SIG-M5 treated with dmso at 0.1 percent for 504 hours (cell line): ENCODE data around the gene SMURF2.
A peak's percentile ranks its signal among the peaks of the same experiment; 100 is the strongest.

Experiments used
- DNase-seq: peaks from one replicate; lab custom pipeline; 2025; ENCODE audit not compliant: unreplicated experiment; lab: John Stamatoyannopoulos, UW

SMURF2 gene

DNA sequence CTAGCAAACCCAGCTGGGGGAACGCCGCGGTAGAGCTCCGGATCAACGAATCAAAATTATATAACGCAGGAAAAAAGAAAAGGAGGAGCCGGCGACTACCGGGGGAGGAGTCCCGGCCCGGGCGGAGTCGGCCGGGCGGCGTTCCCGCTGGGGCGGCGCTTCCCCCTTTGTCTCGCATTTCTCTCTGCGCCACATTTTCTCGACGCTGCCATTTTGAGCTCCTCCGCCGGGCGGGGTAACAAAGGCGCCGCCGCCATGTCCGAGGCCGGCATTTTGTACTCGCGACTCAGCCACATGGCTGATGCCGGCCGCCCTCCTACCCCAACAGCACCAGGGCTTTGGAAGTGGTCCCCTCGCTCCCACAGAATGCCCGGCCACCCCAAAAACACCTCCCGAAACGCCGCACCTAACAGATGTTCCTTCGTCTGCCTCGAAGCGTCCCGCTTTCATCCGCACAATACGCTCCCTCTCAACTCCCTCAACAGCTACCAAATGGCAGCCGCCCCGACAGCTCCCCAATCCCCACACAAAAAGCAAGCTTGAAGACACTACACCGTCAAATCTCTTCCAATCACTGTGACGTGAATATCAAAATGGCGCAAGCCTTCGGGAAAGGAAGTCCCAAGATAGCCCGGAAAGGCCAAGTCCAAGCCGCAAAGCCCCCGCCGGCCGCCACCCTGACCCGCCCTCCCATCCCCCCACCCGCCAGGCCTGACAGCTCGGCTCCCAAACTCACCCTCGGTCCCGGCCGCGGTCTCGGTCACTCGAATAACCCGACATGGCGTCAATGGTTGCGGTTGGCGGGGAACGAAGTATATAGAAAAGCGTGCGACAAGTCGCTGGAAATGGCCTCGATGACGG is 156.5 kb downstream of the SMURF2 start:
- peak; percentile 87 for DNase-seq

DNA sequence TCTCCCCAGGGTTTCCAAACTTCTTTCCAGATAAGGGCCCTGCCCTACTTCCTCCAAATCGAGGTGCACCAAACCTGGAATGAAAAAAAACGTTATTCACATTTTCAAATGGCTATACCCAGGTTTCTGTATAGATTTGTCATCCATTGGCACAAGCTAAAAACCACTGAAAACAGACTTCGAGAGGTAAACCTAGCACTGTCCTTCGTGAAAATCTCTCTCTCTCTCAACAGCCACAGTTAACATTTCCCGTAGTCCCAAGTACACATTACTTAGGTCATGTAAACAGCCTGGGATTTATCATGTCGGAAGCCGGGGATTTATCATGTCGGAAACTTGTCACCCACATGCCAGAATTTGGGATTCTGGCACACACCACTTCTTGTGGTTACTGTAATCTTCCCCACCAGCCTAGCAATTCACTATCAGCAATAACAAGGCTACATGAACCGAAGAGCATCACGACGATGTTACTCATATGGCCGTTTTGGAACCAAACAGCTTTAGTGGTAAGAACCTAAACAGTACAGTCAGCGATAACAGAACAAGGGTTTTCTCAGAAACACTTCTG is 157.3 kb downstream of the SMURF2 start:
- no peak for DNase-seq

DNA sequence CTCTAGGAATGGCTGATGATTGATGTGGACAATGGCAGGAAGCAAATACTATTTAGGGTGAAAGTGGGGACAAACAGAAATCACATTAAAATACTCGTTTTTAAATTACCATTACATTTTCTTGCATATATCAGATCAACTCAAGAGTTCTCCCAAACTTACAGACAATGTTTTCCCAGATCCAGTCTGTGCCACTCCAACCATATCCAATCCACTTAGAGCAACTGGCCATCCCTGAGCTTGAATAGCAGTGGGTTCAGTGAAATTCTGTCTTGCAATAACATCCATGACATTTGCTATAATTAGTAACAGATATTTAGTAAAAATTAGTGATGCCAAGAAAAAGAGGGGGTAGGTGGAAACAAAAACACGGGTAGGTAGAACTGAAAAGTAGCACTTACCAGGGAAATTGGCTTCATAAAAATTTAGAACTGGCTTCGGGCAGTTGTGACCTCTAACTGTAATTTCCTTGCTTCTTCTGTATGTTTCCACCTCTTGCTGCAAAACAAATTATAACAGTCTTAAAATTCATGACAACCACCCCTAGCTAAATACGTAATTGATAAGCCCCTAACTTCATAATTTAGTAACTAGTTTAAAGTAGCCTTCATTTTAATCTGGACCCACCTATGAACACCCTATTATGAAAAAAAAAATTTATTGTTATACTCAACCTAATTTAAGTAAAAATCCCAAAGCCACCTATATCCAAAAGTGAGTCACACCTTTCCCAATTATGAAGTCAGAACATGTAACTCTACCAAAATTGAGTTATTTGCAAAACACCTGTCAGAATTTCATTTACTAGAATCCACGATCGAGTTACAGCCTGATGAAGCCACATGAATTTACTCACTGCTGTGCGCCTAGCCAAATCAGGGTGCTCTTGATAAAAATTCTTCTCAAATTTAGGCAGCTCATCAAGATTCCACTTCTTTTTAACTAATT is 158.0 kb downstream of the SMURF2 start:
- no peak for DNase-seq

DNA sequence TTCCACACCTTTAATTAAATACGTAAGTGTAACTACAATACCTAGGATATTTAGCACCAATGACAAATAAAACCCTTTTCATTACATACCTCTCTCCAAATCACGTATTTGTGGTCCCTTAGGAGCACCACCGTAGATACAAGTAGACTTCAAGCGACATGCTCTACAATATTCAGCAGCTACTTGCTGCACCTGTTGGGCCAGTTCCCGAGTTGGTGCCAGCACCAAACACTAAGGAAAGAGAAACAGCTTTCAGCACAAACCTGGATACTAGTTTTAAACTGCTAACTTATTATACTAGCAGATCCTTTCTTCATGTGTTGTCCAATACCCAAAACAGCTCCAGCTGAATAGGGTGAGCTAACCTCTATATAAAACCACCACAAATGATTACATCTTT is 158.8 kb downstream of the SMURF2 start:
- DNase-seq = no peak

DNA sequence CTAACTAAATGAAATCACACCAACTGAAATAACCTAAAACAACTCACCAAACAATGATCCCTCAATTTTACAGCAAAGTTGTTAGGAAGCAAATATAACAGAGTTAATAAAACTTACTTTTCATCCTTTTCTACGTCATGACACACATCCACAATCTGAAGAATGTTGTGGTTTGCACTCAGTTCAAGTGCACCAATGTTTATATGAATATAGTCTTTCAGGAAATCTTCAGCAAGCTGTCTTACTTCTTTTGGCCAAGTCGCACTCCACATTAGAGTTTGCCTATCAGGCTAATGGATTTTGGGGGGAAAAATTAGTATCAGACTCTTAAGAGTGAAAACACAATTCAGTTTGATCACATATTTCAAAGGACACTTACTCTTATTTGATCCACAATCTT is 159.3 kb downstream of the SMURF2 start:
- no peak for DNase-seq

DNA sequence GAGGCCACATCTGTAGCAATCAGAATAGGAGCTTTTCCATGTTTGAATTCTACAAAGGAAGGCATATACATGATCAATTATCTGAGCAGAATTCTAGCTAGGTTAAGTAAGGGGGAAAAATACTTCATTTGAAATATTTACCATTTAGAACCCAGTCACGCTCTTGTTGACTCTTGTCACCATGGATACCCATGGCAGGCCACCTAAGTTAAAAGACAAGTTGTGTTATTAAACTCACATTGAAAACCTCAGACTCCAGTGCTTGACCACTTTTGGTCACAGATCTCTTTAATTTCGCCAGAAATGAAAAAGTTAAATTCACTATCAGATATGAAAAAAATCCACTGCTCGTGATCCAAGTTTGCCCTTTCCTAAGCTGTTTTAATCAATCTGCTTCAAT is 160.1 kb downstream of the SMURF2 start:
- DNase-seq = no peak

DNA sequence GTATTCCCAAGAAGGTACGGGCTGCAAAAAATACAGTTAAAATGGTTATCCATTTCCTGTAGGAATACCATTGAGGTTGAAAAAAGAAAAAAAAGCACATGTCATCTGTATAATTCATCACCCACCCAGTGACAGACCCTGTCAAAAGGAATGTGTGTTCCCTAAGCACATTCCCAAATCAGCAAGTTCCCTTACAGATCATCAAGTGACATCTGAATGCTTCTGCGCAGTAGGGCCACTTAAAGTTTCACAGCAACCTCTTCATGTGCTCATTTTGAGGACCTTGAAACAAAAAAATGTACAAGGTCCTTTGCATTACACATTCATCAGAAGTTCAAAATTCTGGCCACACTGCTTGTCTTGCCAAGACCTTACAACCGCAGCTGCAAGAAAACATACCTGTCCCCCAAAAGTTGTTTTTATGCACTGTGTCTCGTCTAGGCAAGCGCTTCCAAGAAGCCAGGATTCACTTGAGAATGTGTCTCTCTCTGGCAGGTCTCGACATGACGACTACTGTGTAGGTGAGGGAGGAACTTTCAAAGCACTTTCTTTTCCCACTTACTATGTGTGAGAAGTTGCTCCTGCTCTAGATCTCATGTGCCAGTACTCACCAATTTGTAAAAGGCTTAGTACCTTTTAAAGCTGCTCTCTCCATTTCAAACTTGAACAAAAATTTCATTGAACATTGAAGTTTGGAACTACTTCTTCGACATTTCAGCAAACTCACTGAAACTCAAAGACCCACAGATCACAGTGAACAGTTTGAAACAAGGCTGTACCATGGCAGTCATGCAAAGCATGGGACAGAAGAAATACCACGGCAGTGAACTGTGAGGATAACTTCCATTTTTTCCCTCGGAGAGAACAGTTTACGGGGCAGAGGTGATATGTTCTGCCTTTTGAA is 161.0 kb downstream of the SMURF2 start:
- no peak for DNase-seq

DNA sequence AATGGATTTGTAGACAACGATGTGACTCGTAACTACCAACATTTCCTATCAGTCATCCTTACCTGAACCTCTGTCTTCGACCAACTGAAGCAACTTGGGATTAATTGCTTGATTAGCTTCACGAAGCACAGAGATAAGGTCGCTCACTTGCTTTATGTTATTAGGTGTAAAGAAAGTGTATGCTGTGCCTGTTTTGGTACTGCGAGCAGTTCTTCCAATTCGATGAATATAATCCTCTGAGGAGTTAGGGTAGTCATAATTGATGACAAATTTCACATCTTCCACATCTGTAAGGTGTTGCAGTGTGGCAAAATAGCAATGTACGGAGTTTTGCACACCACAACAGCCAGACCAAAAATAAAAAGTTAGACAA is 161.6 kb downstream of the SMURF2 start:
- no peak for DNase-seq

DNA sequence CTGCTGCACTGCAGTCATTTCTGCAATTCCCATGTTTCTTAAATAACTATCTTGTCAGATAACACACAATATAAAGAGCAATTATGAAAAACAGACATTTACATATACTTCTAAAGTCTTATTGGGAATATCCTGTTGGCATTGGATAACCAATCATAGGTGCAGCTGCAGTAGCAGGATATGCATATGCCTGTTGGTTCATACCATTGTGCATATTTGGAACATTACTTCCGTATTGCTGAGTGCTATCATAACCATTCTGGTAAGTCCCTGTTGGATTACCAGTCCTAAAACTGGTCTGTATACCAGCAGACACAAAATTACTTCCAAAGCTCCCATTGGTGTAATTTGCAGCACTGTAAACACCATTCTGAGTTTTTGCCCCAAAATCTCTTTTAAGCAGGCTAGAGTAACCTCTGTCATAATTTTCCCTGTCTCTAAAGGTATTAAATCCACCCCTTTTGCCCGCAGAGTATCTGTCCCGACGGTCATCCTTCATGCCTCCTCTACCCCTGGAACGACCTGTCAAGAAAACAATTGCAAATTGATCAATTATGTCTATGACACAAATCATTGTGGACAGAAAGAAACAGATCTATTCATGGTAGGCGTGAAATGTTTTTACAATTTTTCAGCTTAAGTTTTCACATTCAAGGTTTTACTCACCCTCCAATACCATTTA is 162.2 kb downstream of the SMURF2 start:
- no peak for DNase-seq

DNA sequence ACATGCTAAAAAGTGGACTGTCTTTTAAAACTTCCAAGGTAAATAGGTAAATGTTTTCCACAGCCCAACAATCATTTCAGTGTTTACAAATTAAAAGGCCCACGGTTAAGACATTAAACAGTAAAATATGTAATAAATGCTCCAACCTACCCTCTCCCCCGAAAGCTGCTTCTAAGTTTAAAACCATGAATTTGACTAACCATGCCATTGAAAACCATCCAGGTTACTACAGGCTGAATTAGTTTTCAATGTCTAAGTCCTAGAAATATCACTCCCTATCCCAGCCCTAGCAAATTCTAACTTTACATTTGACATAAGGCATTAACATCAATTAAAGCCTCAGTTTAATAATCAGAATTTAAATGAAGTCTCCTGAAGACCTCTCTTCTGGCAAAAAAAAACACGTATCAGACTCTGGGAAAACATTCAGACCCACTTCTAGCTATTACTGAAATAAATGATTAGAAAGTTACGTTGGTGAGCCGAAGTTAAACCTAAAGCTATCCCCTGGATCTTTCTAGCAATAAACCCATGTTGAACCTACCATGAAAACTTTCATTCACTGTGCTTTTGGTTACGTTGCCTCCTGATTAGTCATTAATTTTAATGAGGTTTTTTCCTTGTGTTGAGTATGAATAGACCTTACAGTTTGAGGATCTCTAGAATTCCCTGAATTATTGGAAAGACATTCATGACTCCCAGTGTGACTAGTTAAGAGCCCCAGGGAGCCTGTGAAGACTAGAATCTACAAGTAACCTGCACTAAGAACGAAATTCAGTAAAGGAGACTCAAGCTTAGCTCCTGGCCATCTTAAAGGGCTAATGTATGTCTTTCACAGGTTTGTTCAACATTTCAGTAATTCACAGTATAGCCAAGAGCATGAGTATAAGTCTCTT is 163.6 kb downstream of the SMURF2 start:
- DNase-seq = no peak

DNA sequence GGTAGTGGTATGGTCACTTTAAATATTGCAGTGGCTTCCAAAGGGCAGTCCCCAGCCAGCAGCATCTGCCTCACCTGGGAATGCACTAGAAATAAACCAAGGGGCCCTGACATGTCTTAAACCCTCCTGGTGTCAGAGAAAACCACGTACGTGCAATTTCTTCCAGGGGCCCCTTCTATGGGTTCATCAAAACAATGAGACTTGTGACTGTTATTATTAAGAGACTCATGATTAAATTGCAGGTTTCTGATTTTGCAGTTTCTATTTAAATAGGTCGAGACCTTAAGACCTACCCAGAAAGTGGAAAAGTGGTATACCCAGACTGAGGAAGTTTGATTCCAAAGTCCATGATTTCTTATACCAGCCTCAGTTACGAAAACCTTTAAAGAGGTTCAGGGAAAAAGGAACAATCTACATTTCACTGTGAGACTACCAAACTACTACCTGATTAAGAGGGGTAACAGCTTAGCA is 164.5 kb downstream of the SMURF2 start:
- no peak for DNase-seq

DNA sequence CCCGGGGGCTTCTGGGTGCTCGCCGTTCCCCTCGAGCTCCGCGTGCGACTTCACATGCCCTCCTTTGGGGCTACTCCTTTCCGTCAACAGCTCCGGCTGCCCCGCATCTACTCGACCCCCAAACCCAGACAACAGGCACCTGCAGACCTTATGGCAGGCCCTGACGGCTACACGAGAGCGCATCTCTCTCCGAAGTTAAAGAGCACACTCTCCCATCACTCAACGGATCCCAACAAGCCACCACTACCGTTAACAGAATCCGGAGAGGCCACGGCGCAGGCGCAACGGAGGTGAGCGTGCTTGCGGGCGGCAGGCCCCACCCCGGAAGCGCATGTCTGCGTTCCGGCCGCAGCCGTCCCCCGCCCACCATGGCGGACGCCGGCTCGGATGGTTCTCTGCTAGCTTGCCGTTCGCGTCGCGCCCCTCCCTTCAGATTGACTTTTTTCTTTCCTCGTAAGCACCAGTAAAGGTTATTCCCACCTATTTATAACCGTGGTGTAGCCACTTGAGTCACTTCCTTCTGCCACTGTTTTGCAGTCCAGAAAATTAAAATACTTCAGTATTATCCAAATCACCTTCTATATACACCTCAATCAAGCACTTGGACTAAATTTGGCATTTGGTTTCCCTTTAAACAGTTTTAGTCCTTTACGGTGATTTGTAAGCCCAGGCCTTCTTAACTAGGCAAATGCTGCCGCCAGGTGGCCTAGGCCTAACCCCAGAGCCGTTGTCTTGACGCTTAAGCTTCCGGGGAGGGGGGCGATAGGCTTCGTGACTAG is 165.1 kb downstream of the SMURF2 start, which contains the start of gene POLG2:
Gene POLG2, minus strand, starts transcription at position 269 of the 779 bp plus-strand sequence. Its CDS starts 86 bp downstream, at position 183.
- DNase-seq = peak; percentile 97

DNA sequence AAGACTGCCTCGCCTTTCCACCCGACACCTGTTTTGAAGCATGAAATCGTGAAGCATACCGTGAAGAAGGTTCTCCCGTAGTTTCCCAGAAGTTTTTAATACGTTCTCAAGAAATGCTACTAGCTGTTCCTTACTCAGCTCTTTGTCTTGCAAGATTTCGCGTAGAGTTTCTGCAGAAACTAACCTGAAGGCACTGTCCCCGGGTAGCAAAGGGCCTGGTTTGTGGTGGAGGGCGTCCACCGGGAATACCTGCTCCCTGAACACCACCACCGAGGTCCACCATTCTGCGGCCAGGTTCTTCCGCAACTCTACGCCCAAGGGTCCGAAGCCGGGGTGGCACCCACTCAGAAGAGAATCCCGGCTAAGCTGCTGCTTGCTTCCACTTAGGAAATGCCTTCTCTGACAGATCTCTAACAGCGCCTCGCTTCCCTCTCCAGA is 165.7 kb downstream of the SMURF2 start:
- peak; percentile 87 for DNase-seq
